ENCODE data around the gene LARP4.
"Not testable (repeated sequence)": the region's sequence is repeated elsewhere in the genome, so short reads cannot be mapped to it uniquely, and the experiment has no call there.

LARP4 gene

GRCh38 chr12:50400638-50401499 is at the start of gene LARP4:
Gene LARP4, plus strand, starts transcription at chr12:50400885. Its CDS starts 126 bp downstream, at chr12:50401011.
- DNase-seq: peak; percentile 82

- no peak for DNase-seq
Observed at GRCh38 chr12:50351120-50352043, 49.3 kb upstream of the LARP4 start.

GRCh38 chr12:50353404-50353803 is 47.3 kb upstream of the LARP4 start:
- DNase-seq: no peak

- no peak for DNase-seq
Observed at GRCh38 chr12:50353869-50354593, 46.7 kb upstream of the LARP4 start.

- DNase-seq: no peak
Observed at GRCh38 chr12:50354908-50355307, 45.8 kb upstream of the LARP4 start.

GRCh38 chr12:50355365-50355764 is 45.3 kb upstream of the LARP4 start:
- no peak for DNase-seq

- DNase-seq: no peak
Observed at GRCh38 chr12:50362671-50363070, 38.0 kb upstream of the LARP4 start.

GRCh38 chr12:50363141-50363540 is 37.5 kb upstream of the LARP4 start:
- DNase-seq: no peak

- no peak for DNase-seq
Observed at GRCh38 chr12:50365709-50366406, 34.8 kb upstream of the LARP4 start.

GRCh38 chr12:50370672-50371071 is 30.0 kb upstream of the LARP4 start:
- DNase-seq: not testable (repeated sequence)

GRCh38 chr12:50375802-50376201 is 24.9 kb upstream of the LARP4 start:
- no peak for DNase-seq

GRCh38 chr12:50380761-50381325 is 19.8 kb upstream of the LARP4 start:
- no peak for DNase-seq

- DNase-seq: no peak
Observed at GRCh38 chr12:50387487-50387886, 13.2 kb upstream of the LARP4 start.

GRCh38 chr12:50387972-50388478 is 12.7 kb upstream of the LARP4 start:
- DNase-seq: no peak

- not testable (repeated sequence) for DNase-seq
Observed at GRCh38 chr12:50388793-50389192, 11.9 kb upstream of the LARP4 start.

GRCh38 chr12:50390316-50390741 is 10.4 kb upstream of the LARP4 start:
- DNase-seq: no peak

- no peak for DNase-seq
Observed at GRCh38 chr12:50394469-50395029, 6.1 kb upstream of the LARP4 start.

GRCh38 chr12:50397117-50397650 is 3.5 kb upstream of the LARP4 start:
- no peak for DNase-seq

GRCh38 chr12:50398931-50399330 is 1.8 kb upstream of the LARP4 start:
- DNase-seq: no peak

GRCh38 chr12:50400104-50400637 is 514 bp upstream of the LARP4 start:
- no peak for DNase-seq

Measured in NCI-H345 (cell line).